Omental fat pad (tissue), 4 donors: Measurements from ENCODE around the gene LINGO1. TPM values are rescaled to one million over a fixed set of nuclear protein-coding genes. Genes with fewer than 3 reads are reported as not detected.

Source experiments
- ATAC-seq: fragments of 150-250 bp; one replicate; pipeline ENCODE4 v1.9.1; 2016; ENCODE audit warnings: mild to moderate bottlenecking, moderate library complexity; ENCODE audit not compliant: low FRiP score
- DNase-seq: peaks from one replicate; pipeline ENCODE4 v3.0.0-alpha.2; 2019; ENCODE audit warnings: low spot score
- CTCF ChIP-seq, 3 donors: fragments of 450-650 bp; IDR thresholded peaks; one replicate each; pipeline ENCODE4 v1.5.1; 2016 to 2017; ENCODE audit warnings: antibody characterized with exemption in 3 of 3, mild to moderate bottlenecking in 3 of 3, moderate library complexity in 2 of 3
- total RNA-seq, 4 donors: library from RNA; depleted of rRNA; stranded (reverse); fragments of >200 nt; gene quantifications; one replicate each; pipeline ENCODE4 v1.1.0, GENCODE V29; 2016

LINGO1 gene
- total RNA-seq, 4 donors from 2014 or later = 0.36 to 1.7 (median 0.69) TPM

GRCh38 chr15:77627581-77627980, 5.1 kb downstream of the LINGO1 start:
- no peak for TF ChIP-seq CTCF (IDR thresholded peaks at IDR 0.05)
- DNase-seq (no peak), ATAC-seq (no peak)

- ATAC-seq = no peak
- no peak for DNase-seq
- TF ChIP-seq CTCF (IDR thresholded peaks at IDR 0.05) = no peak
These were observed 5.6 kb downstream of the LINGO1 start for GRCh38 chr15:77627067-77627466.

GRCh38 chr15:77626002-77626401, 6.7 kb downstream of the LINGO1 start:
- ATAC-seq (no peak), DNase-seq (no peak)
- TF ChIP-seq CTCF (IDR thresholded peaks at IDR 0.05) = no peak

- DNase-seq (no peak), ATAC-seq (no peak)
- no peak for TF ChIP-seq CTCF (IDR thresholded peaks at IDR 0.05)
These were observed 7.3 kb downstream of the LINGO1 start for GRCh38 chr15:77625376-77625775.

GRCh38 chr15:77624868-77625267, 7.8 kb downstream of the LINGO1 start:
- TF ChIP-seq CTCF (IDR thresholded peaks at IDR 0.05) = no peak
- DNase-seq (no peak), ATAC-seq (no peak)

- ATAC-seq = no peak
- TF ChIP-seq CTCF (IDR thresholded peaks at IDR 0.05) = no peak
- DNase-seq = no peak
These were observed 8.8 kb downstream of the LINGO1 start for GRCh38 chr15:77623755-77624524.
